Central memory CD8-positive, alpha-beta T cell (primary cell): ENCODE data around the gene DDX6.
"Not testable (repeated sequence)": the region's sequence is repeated elsewhere in the genome, so short reads cannot be mapped to it uniquely, and the experiment has no call there.

Experiments
- ATAC-seq: fragments of 150-1000 bp; cut with Tn5 transposase; replicated peaks from 2 replicates; pipeline ENCODE4 v1.10.0; 2022; ENCODE audit warnings: mild to moderate bottlenecking, moderate FRiP score, moderate number of reproducible peaks; ENCODE audit not compliant: poor library complexity, severe bottlenecking; ENCODE audit errors: extremely low read depth
- DNase-seq, 2 donors: peaks; one replicate each; pipeline ENCODE4 v3.0.0; 2021; ENCODE audit warnings: low spot score in 2 of 2
- H3K27ac Mint-ChIP-seq: one replicate; pipeline ENCODE4 v1.8.0; 2022; ENCODE audit warnings: low read depth, mild to moderate bottlenecking, moderate library complexity, mixed read lengths
- H3K27me3 Mint-ChIP-seq: one replicate; pipeline ENCODE4 v1.8.0; 2022; ENCODE audit warnings: mixed read lengths
- H3K36me3 Mint-ChIP-seq: one replicate; pipeline ENCODE4 v1.8.0; 2022; ENCODE audit warnings: mild to moderate bottlenecking, moderate library complexity, mixed read lengths; ENCODE audit not compliant: insufficient read depth
- H3K4me1 Mint-ChIP-seq: one replicate; pipeline ENCODE4 v1.8.0; 2022; ENCODE audit warnings: mixed read lengths
- H3K4me3 Mint-ChIP-seq: one replicate; pipeline ENCODE4 v1.8.0; 2022; ENCODE audit warnings: mild to moderate bottlenecking, moderate library complexity, mixed read lengths
- H3K9me3 Mint-ChIP-seq: one replicate; pipeline ENCODE4 v1.8.0; 2022; ENCODE audit warnings: mixed read lengths

The DDX6 gene

DNA sequence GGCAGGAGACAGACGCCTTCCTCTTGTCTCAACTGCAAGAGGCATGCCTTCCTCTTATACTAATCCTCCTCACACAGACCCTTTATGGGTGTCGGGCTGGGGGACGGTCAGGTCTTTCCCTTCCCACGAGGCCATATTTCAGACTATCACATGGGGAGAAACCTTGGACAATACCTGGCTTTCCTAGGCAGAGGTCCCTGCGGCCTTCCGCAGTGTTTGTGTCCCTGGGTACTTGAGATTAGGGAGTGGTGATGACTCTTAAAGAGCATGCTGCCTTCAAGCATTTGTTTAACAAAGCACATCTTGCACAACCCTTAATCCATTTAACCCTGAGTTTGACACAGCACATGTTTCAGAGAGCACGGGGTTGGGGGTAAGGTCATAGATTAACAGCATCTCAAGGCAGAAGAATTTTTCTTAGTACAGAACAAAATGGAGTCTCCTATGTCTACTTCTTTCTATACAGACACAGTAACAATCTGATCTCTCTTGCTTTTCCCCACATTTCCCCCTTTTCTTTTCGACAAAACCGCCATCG lies 69.4 kb downstream of the DDX6 start:
- H3K27ac Mint-ChIP-seq, H3K27me3 Mint-ChIP-seq, H3K9me3 Mint-ChIP-seq, H3K4me3 Mint-ChIP-seq, DNase-seq, ATAC-seq, H3K36me3 Mint-ChIP-seq, H3K4me1 Mint-ChIP-seq: not testable (repeated sequence)

DNA sequence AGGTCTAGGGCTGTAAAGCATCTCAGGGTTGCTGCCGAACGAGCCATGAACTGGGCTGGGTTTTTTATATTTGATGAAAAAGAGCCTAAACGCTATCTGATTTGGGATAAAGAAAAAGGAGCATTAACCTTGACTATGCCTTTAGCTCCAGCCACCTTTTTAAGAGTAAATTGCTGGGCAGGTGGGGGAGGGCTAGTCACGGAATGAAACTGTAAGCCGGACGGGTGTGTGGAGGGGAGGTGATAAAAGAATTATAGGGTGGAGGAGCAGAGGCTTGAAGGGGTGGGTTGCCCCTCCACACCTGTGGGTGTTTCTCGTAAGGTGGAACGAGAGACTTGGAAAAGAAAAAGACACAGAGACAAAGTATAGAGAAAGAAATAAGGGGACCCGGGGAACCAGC lies 70.2 kb downstream of the DDX6 start:
- not testable (repeated sequence) for H3K4me3 Mint-ChIP-seq, H3K4me1 Mint-ChIP-seq, DNase-seq, ATAC-seq, H3K36me3 Mint-ChIP-seq, H3K27ac Mint-ChIP-seq, H3K9me3 Mint-ChIP-seq, H3K27me3 Mint-ChIP-seq

DNA sequence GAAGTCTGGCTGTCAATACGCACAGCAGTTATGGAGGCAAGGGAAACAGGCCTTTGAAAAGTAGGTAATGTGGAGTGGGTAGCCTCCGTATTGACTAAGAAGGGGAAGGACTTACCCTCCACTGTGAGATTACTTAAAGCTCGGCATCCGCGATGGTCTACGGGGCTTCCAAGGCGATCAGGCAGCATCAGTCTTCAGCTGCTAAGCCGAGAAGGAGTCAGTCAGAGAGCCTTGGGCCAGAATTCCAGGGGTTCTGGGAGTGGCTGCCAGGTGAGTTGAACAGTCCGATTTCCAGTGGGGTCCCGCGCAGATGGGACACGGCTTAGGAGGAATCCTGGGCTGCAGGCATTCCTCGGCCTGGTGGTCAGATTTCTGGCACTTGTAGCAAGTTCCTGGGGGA lies 70.9 kb downstream of the DDX6 start:
- not testable (repeated sequence) for H3K27me3 Mint-ChIP-seq, H3K27ac Mint-ChIP-seq, H3K36me3 Mint-ChIP-seq, H3K4me3 Mint-ChIP-seq, H3K4me1 Mint-ChIP-seq, ATAC-seq, DNase-seq, H3K9me3 Mint-ChIP-seq

DNA sequence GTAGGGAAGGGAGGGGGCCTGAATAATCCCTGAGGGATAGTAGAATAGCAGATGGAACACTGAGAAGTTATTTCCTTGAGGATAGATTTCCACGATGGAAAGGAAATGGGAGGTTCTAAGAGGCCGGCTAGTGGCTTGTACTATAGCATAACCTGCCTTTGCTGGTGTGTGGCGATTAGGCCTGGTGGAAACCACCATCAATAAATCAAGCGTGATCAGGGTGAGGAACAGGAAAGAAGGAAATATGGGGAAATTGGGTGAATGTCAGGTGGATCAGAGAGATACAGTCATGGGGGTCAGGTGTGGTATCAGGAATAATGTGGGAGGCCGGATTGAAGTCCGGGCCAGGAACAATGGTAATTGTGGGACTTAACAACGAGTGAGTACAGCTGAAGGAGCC lies 72.4 kb downstream of the DDX6 start:
- not testable (repeated sequence) for H3K4me3 Mint-ChIP-seq, H3K9me3 Mint-ChIP-seq, DNase-seq, H3K36me3 Mint-ChIP-seq, ATAC-seq, H3K27ac Mint-ChIP-seq, H3K4me1 Mint-ChIP-seq, H3K27me3 Mint-ChIP-seq

DNA sequence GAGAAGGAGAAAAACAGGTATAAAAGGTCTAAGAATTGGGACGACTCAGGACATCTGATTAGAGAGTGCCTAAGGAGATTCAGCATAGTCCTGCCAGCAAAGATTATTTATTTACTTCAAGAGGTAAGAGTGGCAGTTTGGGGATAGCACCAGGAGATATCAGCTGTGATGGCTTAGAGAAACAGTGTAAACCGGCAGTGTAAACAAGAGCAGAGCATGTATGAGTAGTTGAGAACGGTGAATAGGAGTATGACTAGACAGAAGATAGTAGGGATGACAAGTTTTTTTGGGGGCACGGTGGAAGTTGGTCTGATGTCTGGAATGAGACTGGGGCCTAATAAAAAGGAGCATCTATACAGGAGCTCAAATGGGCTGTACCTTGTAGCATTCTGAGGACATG lies 73.2 kb downstream of the DDX6 start:
- H3K4me3 Mint-ChIP-seq, H3K36me3 Mint-ChIP-seq, H3K27me3 Mint-ChIP-seq, H3K9me3 Mint-ChIP-seq, DNase-seq, ATAC-seq, H3K4me1 Mint-ChIP-seq: not testable (repeated sequence)
- peak overlapping the region; percentile 63 for H3K27ac Mint-ChIP-seq

DNA sequence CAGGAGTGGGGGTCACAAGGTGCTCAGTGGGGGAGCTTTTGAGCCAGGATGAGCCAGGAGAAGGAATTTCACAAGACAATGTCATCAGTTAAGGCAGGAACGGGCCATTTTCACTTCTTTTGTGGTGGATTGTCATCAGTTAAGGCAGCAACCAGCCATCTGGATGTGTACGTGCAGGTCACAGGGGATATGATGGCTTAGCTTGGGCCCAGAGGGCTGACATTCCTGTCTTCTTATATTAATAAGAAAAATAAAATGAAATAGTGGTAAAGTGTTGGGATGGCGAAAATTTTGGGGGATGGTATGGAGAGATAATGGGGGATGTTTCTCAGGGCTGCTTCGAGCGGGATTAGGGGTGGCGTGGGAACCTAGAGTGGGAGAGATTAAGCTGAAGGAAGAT lies 73.7 kb downstream of the DDX6 start:
- H3K27me3 Mint-ChIP-seq, H3K36me3 Mint-ChIP-seq, ATAC-seq, H3K4me1 Mint-ChIP-seq, H3K4me3 Mint-ChIP-seq, H3K9me3 Mint-ChIP-seq, DNase-seq: not testable (repeated sequence)
- peak overlapping the region; percentile 63 for H3K27ac Mint-ChIP-seq

DNA sequence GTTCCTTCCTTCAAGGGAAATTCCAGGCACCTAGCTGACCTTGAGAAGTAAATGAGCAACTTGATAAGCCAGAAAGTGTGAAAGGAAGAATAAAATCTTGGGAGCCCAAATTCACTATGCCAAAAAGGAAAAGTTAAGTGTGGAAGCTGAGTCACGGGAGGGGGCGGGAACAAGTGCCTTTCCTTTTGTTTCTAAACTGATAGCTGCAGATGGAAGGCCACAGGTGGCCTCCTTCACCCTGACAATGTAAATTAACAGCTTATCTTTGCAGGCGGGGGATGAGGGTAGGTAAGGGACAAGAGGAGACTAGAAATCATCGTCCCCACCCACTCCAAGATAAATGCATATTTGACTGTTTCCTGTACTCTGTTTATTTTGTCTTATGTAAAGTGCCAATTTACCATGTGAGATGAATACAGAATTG lies 75.1 kb downstream of the DDX6 start:
- H3K27ac Mint-ChIP-seq, result no peak overlapping the region
- H3K4me1 Mint-ChIP-seq, result no peaks in the 10 kb centered on the region
- no peak for ATAC-seq
- H3K27me3 Mint-ChIP-seq, result no peaks in the 10 kb centered on the region
- DNase-seq, result no peak
- no peak overlapping the region for H3K4me3 Mint-ChIP-seq
- H3K9me3 Mint-ChIP-seq, result no peaks in the 10 kb centered on the region
- peaks cover 3% of the 10 kb centered on the region for H3K36me3 Mint-ChIP-seq

DNA sequence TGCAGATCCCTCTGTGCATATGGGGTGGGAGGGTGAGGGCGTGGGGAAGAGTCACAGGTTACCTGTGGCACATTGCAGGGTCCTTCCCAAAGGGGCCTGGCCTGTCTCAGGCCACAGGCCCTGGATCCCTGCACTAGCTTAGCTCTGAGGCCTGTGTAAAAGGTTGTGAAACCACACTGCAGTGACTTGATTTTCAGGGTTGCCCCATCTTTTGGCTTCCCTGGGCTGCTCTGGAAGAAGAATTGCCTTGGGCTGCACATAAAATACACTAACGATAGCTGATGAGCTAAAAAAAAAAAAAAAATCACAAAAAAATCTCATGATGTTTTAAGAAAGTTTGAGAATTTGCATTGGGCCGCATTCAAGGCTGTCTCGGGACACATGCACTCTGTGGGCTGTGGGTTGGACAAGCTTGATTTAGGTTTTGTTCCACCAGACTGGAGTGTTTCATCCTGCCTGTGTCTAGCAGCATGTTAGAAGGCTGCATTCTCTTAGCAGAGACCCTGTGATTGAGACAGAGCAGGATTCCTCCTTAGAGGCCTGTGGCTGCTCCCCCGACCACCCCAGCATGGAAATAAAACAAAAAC lies 75.6 kb downstream of the DDX6 start:
- H3K27ac Mint-ChIP-seq, result no peak overlapping the region
- DNase-seq, result no peak
- no peaks in the 10 kb centered on the region for H3K4me1 Mint-ChIP-seq
- H3K36me3 Mint-ChIP-seq, result peaks cover 3% of the 10 kb centered on the region
- no peak for ATAC-seq
- no peaks in the 10 kb centered on the region for H3K9me3 Mint-ChIP-seq
- no peak overlapping the region for H3K4me3 Mint-ChIP-seq
- no peaks in the 10 kb centered on the region for H3K27me3 Mint-ChIP-seq

DNA sequence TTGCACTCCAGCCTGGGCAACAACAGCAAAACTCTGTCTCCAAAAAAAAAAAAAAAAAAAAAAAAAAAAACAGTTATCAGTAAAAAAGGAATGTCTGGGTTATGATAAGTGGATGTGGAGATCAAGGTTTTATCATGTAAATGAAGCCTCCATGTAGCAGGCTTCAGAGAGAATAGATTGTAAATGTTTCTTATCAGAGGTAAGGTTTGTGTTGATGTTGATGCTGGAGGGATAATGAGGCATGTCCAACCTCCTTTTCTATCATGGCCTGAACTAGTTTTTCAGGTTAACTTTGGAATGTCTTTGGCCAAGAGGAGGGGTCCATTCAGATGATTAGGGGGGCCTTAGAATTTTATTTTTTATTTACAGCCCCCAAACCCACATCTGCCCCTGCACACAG lies 76.1 kb downstream of the DDX6 start:
- ATAC-seq, result no peak
- H3K4me1 Mint-ChIP-seq, result no peaks in the 10 kb centered on the region
- peaks cover 3% of the 10 kb centered on the region for H3K36me3 Mint-ChIP-seq
- DNase-seq, result no peak
- H3K27ac Mint-ChIP-seq, result no peak overlapping the region
- no peaks in the 10 kb centered on the region for H3K27me3 Mint-ChIP-seq
- H3K4me3 Mint-ChIP-seq, result no peak overlapping the region
- H3K9me3 Mint-ChIP-seq, result no peaks in the 10 kb centered on the region

DNA sequence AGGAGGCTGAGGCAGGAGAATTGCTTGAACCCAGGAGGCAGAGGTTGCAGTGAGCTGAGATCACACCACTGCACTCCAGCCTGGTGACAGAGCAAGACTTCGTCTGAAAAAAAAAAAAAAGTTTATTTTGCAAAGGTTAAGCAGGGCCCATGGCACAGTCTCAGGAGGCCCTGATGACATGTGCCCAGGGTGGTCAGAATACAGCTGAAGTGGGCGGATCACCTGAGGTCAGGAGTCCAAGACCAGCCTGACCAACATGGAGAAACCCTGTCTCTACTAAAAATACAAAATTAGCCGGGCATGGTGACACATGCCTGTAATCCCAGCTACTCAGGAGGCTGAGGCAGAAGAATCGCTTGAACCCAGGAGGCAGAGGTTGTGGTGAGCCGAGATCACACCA lies 76.5 kb downstream of the DDX6 start:
- DNase-seq, ATAC-seq, H3K27me3 Mint-ChIP-seq, H3K4me1 Mint-ChIP-seq, H3K27ac Mint-ChIP-seq, H3K9me3 Mint-ChIP-seq, H3K4me3 Mint-ChIP-seq, H3K36me3 Mint-ChIP-seq: not testable (repeated sequence)

DNA sequence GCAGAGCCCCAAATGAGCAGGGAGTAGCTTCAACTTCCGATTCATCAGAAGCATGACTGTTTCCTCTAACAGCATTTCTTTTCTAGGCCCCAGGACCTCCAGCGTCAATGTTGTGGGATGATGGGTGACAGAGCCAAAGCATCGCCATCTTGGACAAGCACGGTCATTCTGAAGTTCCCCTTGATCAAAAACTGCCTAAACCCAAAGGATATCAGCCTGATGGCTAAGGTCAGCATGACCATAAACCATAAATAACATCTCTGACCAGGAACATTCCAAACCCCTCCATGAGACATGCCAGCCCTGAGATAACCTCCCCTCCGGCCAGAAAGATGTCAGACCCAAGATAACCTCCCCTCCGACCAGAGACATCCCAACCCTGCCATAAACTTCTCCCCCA lies 82.7 kb downstream of the DDX6 start:
- H3K36me3 Mint-ChIP-seq, result peaks cover 3% of the 10 kb centered on the region

DNA sequence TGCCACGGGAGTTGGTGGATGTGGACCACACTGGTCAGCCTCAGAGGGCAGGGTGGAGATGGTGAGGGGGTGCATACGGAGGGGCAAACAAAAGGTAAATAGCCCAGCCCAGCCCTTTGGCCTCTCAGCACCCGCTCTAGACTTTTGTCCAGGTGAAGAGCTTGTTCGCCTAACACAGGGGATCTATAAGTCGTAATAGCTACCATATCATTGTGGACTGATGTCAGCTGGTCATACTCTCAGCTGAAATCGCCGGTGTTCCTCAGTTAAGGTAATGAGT lies 84.5 kb downstream of the DDX6 start:
- peaks cover 3% of the 10 kb centered on the region for H3K36me3 Mint-ChIP-seq
- no peak for ATAC-seq
- H3K27me3 Mint-ChIP-seq, result no peaks in the 10 kb centered on the region
- no peak for DNase-seq
- no peaks in the 10 kb centered on the region for H3K9me3 Mint-ChIP-seq
- H3K27ac Mint-ChIP-seq, result no peak overlapping the region
- no peak overlapping the region for H3K4me3 Mint-ChIP-seq
- peaks cover 20% of the 10 kb centered on the region for H3K4me1 Mint-ChIP-seq

More for the DNA sequence above, 82.7 kb downstream of the DDX6 start:
- Mint-ChIP-seq H3K4me1 (peaks cover 20% of the 10 kb centered on the region), H3K4me3 (no peak overlapping the region), H3K27me3 (no peaks in the 10 kb centered on the region), H3K27ac (no peak overlapping the region), H3K9me3 (no peaks in the 10 kb centered on the region)
- DNase-seq (no peak), ATAC-seq (no peak)

DNA sequence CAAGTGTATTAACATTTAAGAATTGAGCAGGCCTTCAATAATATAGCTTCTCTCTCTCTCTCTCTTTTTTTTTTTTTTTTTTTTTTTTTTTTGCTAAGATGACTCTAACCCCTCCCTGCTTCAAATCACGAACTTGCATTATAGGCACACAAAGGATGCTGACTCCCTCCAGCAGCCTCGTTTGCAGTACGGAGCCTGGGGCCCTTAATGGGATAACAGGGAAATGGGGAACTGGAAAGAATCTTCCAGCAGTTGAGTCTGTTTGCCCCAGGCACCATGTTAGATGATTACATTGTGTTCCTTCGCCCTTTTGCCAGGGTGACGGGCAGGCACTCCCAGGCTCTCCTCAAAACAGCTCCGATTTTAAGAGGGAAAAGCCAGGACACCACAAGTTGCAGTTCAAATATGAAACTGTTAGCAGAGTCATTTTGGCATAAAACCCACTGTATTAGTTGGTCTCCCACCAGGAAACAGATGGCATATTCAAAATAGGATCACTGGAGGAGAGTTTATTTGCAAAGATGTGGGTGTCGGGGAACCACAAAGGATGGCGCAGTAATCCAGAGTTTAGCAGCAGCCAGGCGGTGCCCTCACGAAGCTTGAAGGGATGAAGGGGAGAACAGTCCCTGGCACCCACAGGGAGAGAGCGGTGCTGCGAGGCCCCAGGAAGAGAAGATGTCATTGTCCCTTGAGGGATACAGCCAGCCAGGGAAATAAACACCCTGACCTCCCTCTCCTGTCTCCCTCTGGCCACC lies 85.0 kb downstream of the DDX6 start:
- DNase-seq, result no peak
- no peak for ATAC-seq
- peak overlapping the region; percentile 86 for H3K27ac Mint-ChIP-seq
- no peak overlapping the region for H3K4me3 Mint-ChIP-seq
- no peaks in the 10 kb centered on the region for H3K27me3 Mint-ChIP-seq
- H3K36me3 Mint-ChIP-seq, result peaks cover 3% of the 10 kb centered on the region
- H3K4me1 Mint-ChIP-seq, result peaks cover 20% of the 10 kb centered on the region
- no peaks in the 10 kb centered on the region for H3K9me3 Mint-ChIP-seq
